M059J (cell line): ENCODE results near the gene WNT7B. TPM values are rescaled to one million over a fixed set of nuclear protein-coding genes. Genes with fewer than 3 reads are reported as not detected.

Experiments used
- DNase-seq: peaks from one replicate; pipeline ENCODE4 v3.0.0-alpha.2; 2012; ENCODE audit warnings: low read depth
- total RNA-seq: library from RNA; depleted of rRNA; stranded (reverse); fragments of >200 nt; shearing (Covaris generic); gene quantifications from 2 replicates; pipeline ENCODE4 v1.2.3, GENCODE V29; 2014; rRNA removed

The WNT7B gene
- total RNA-seq, 1 experiment from 2014 or later, result 26.6 TPM

DNA sequence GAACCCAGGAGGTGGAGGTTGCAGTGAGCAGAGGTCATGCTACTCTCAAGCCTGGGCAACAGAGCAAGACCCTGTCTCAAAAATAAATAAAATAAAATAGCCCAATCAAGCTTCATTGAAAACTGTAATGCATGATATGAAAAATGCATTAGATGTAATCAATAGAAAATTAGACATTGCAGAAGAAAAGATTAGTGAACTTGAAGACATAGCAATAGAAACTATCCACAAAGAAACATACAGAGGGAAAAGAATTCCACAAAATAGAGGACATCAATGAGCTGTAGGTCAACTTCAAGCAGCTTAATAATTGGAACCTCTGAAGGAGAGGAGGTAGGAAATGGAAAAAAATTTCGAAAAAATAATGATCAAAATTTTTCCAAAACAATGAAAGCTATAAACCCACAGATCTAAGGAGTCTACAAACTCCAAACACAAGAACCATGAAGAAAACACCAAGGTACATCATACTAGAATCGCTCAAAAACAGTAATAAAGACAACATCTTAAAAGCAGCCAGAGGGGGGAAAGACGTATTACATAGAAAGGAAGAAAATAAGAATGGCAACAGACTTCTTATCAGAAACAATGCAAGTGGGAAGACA is 104.2 kb downstream of the WNT7B start:
- DNase-seq, result no peak

GRCh38 chr22:45871721-45872120 is 105.2 kb downstream of the WNT7B start:
- no peak for DNase-seq

Other genes with a start within 250 kb of the WNT7B start
- 10.0 and 18.1 TPM in 2 replicates for gene PPARA, start 173.4 kb upstream of the WNT7B start, total RNA-seq